Ramos (cell line): ENCODE data around the gene KPNA3.
"Not testable (repeated sequence)": the region's sequence is repeated elsewhere in the genome, so short reads cannot be mapped to it uniquely, and the experiment has no call there.

Experiments used
- in situ Hi-C: fragments of 300-500 bp; cut with MboI; formaldehyde crosslinking; loops from one replicate; pipeline ENCODE4 v1.14.3; 2022; ENCODE audit warnings: low sequenced_read_pairs; ENCODE audit not compliant: unreplicated experiment

Gene KPNA3

GRCh38 chr13:49760558-49760957 is 31.9 kb downstream of the KPNA3 start:
- in situ Hi-C loops, result no loop called here

- in situ Hi-C loops, result no loop called here
These were observed 33.0 kb downstream of the KPNA3 start for GRCh38 chr13:49759503-49759902.

- in situ Hi-C loops, result no loop called here
These were observed 36.2 kb downstream of the KPNA3 start for GRCh38 chr13:49756263-49756662.

GRCh38 chr13:49754146-49754545 is 38.3 kb downstream of the KPNA3 start:
- in situ Hi-C loops, result no loop called here

- in situ Hi-C loops, result no loop called here
These were observed 42.6 kb downstream of the KPNA3 start for GRCh38 chr13:49749848-49750247.

- in situ Hi-C loops, result no loop called here
These were observed 46.4 kb downstream of the KPNA3 start for GRCh38 chr13:49746111-49746510.

GRCh38 chr13:49740870-49741269 is 51.6 kb downstream of the KPNA3 start:
- in situ Hi-C loops, result no loop called here

GRCh38 chr13:49739498-49740187 is 52.8 kb downstream of the KPNA3 start:
- in situ Hi-C loops, result no loop called here

- in situ Hi-C loops, result no loop called here
These were observed 59.1 kb downstream of the KPNA3 start for GRCh38 chr13:49733181-49733951.

GRCh38 chr13:49731766-49732165 is 60.7 kb downstream of the KPNA3 start:
- in situ Hi-C loops, result no loop called here

- in situ Hi-C loops, result no loop called here
These were observed 75.9 kb downstream of the KPNA3 start for GRCh38 chr13:49716615-49717014.

GRCh38 chr13:49714757-49715156 is 77.7 kb downstream of the KPNA3 start:
- in situ Hi-C loops, result no loop called here

- in situ Hi-C loops, result no loop called here
These were observed 81.1 kb downstream of the KPNA3 start for GRCh38 chr13:49711218-49711863.

- in situ Hi-C loops, result not testable (repeated sequence)
These were observed 88.2 kb downstream of the KPNA3 start for GRCh38 chr13:49704264-49704663.

- in situ Hi-C loops, result no loop called here
These were observed 91.0 kb downstream of the KPNA3 start for GRCh38 chr13:49701491-49701890.

- in situ Hi-C loops, result no loop called here
These were observed 95.0 kb downstream of the KPNA3 start for GRCh38 chr13:49697468-49697867.

- in situ Hi-C loops, result no loop called here
These were observed 98.0 kb downstream of the KPNA3 start for GRCh38 chr13:49694446-49694845.

- in situ Hi-C loops, result no loop called here
These were observed 98.6 kb downstream of the KPNA3 start for GRCh38 chr13:49693877-49694276.

- in situ Hi-C loops, result no loop called here
These were observed 99.2 kb downstream of the KPNA3 start for GRCh38 chr13:49693191-49693733.

- in situ Hi-C loops, result no loop called here
These were observed 101.3 kb downstream of the KPNA3 start, which contains the start of gene EBPL for GRCh38 chr13:49690995-49691784. Gene EBPL, minus strand, starts transcription at chr13:49691486. Its CDS starts 62 bp downstream, at chr13:49691424.
